ENCODE data around the gene PPP1R15A.
"Not testable (repeated sequence)": the region's sequence is repeated elsewhere in the genome, so short reads cannot be mapped to it uniquely, and the experiment has no call there.

Gene PPP1R15A

GRCh38 chr19:48859711-48860572, 12.3 kb upstream of the PPP1R15A start:
- no peak for DNase-seq (ENCODE audit: low read depth, low spot score)

- no peak for DNase-seq (ENCODE audit: low read depth, low spot score)
Observed at GRCh38 chr19:48861313-48861712, 10.9 kb upstream of the PPP1R15A start.

- no peak for DNase-seq (ENCODE audit: low read depth, low spot score)
Observed at GRCh38 chr19:48862827-48863226, 9.4 kb upstream of the PPP1R15A start.

GRCh38 chr19:48866692-48867091, 5.5 kb upstream of the PPP1R15A start:
- DNase-seq (ENCODE audit: low read depth, low spot score) = no peak

GRCh38 chr19:48867123-48867745, 5.0 kb upstream of the PPP1R15A start:
- no peak for DNase-seq (ENCODE audit: low read depth, low spot score)

GRCh38 chr19:48867746-48868113, 4.5 kb upstream of the PPP1R15A start:
- DNase-seq (ENCODE audit: low read depth, low spot score) = no peak

GRCh38 chr19:48868114-48868886, 3.9 kb upstream of the PPP1R15A start, which contains the start of gene PLEKHA4:
Gene PLEKHA4, minus strand, starts transcription at chr19:48868617. Its CDS starts 997 bp downstream, at chr19:48867620.
- no peak for DNase-seq (ENCODE audit: low read depth, low spot score)

- DNase-seq (ENCODE audit: low read depth, low spot score) = no peak
Observed at GRCh38 chr19:48870048-48870447, 2.2 kb upstream of the PPP1R15A start.

GRCh38 chr19:48871471-48872181, 595 bp upstream of the PPP1R15A start:
- not testable (repeated sequence) for DNase-seq (ENCODE audit: low read depth, low spot score)

- DNase-seq (ENCODE audit: low read depth, low spot score) = peak; percentile 61
Observed at GRCh38 chr19:48872884-48873475, 759 bp downstream of the PPP1R15A start.

- DNase-seq (ENCODE audit: low read depth, low spot score) = no peak
Observed at GRCh38 chr19:48873476-48874302, 1.5 kb downstream of the PPP1R15A start.

GRCh38 chr19:48874303-48875135, 2.3 kb downstream of the PPP1R15A start:
- DNase-seq (ENCODE audit: low read depth, low spot score) = no peak

- not testable (repeated sequence) for DNase-seq (ENCODE audit: low read depth, low spot score)
Observed at GRCh38 chr19:48876043-48876981, 4.1 kb downstream of the PPP1R15A start.

GRCh38 chr19:48877855-48878195, 5.6 kb downstream of the PPP1R15A start:
- no peak for DNase-seq (ENCODE audit: low read depth, low spot score)

GRCh38 chr19:48878196-48879024, 6.2 kb downstream of the PPP1R15A start:
- DNase-seq (ENCODE audit: low read depth, low spot score) = no peak

- no peak for DNase-seq (ENCODE audit: low read depth, low spot score)
Observed at GRCh38 chr19:48879025-48879637, 6.9 kb downstream of the PPP1R15A start.

GRCh38 chr19:48879696-48880095, 7.5 kb downstream of the PPP1R15A start:
- not testable (repeated sequence) for DNase-seq (ENCODE audit: low read depth, low spot score)

Measured in brain pericyte (primary cell).